GM19455 (cell line): ENCODE measurements around the gene RNF213.
"Not testable (repeated sequence)": the region's sequence is repeated elsewhere in the genome, so short reads cannot be mapped to it uniquely, and the experiment has no call there.

ENCODE experiments used
- ATAC-seq: cut with Tn5 transposase; IDR thresholded peaks from one replicate; pipeline ENCODE4 v1.9.1; 2021; ENCODE audit not compliant: unreplicated experiment

RNF213 gene

DNA sequence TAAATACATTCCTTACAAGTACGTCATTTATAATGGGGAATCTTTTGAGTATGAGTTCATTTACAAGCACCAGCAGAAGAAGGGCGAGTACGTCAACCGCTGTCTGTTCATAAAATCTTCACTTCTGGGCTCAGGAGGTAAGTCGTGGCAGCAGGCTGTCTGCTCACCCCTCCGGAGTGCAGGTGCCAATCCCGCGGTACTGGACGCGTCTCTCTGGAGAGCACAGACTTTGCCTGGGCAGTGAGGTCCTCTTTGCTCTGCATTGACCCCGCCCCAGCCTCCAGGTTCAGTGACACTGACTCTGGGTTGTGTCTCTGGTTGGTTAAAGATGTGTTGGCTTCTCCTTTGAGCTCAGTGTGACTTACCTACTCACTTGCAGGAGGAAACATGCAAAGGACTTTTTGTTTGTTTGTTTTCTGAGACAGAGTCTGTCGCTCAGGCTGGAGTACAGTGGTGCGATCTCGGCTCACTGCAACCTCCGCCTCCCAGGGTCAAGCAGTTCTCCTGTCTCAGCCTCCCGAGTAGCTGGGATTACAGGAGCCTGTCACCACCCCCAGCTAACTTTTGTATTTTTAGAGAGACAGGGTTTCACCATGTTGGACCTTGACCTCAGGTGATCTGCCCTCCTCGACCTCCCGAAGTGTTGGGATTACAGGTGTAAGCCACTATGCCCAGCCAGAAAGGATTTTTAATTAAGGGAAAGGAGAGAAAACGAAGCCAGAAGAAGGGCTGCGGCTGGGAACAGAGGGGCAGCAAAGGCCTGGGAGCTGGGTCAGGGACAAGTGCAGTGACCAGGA is 31.2 kb downstream of the RNF213 start:
- no peak for ATAC-seq

GRCh38 chr17:80292521-80292971 is 31.9 kb downstream of the RNF213 start:
- ATAC-seq = no peak

GRCh38 chr17:80294210-80294609 is 33.6 kb downstream of the RNF213 start:
- ATAC-seq = no peak

- no peak for ATAC-seq
Observed at GRCh38 chr17:80294653-80295052, 34.0 kb downstream of the RNF213 start.

GRCh38 chr17:80295146-80295545 is 34.5 kb downstream of the RNF213 start:
- no peak for ATAC-seq

- no peak for ATAC-seq
Observed at GRCh38 chr17:80295559-80295958, 34.9 kb downstream of the RNF213 start.

- ATAC-seq = no peak
Observed at GRCh38 chr17:80296221-80296620, 35.6 kb downstream of the RNF213 start.

- no peak for ATAC-seq
Observed at GRCh38 chr17:80297996-80298560, 37.4 kb downstream of the RNF213 start.

DNA sequence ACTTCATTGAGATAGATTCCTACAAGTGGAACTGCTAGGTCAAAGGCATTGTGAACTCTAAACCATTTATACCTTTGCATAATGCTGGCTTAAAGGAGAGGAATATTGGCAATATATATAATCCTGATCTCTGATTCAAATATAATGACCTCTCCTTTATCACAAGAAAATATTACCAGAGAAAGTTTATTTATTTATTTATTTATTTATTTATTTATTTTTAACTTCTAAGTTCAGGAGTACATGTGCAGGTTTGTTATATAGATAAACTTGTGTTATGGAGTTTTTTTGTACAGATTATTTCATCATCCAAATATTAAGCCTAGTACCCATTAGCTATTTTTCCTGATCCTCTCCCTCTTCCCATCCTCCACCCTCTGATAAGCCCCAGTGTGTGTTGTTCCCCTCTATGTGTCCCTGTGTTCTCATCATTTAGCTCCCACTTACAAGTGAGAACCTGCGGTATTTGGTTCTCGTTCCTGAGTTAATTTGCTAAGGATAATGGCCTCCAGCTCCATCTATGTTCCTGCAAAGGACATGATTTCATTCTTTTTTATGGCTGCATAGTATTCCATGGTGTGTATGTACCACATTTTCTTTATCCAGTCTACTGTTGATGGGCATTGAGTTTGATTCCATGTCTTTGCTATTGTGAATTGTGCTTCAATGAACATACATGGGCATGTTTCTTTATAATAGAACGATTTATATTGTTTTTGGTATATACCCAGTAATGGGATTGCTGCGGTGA is 38.9 kb downstream of the RNF213 start:
- not testable (repeated sequence) for ATAC-seq

DNA sequence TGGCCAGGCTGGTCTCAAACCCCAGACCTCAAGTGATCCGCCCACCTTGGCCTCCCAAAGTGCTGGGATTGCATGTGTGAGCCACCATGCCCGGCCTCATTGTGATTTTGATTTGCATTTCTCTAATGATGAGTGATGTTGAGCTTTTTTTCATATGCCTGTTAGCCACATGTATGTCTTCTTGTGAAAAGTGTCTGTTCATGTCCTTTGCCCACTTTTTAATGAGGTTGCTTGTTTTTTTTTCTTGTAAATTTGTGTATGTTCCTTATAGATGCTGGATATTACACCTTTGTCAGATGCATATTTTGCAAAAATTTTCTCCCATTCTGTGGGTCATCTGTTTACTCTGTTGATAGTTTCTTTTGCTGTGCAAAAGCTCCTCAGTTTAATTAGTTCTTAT is 40.1 kb downstream of the RNF213 start:
- not testable (repeated sequence) for ATAC-seq

GRCh38 chr17:80303824-80304223 is 43.2 kb downstream of the RNF213 start:
- ATAC-seq = no peak

GRCh38 chr17:80307994-80308691 is 47.5 kb downstream of the RNF213 start:
- no peak for ATAC-seq

- no peak for ATAC-seq
Observed at GRCh38 chr17:80308692-80309517, 48.3 kb downstream of the RNF213 start.

- ATAC-seq = no peak
Observed at GRCh38 chr17:80311216-80311827, 50.7 kb downstream of the RNF213 start.

DNA sequence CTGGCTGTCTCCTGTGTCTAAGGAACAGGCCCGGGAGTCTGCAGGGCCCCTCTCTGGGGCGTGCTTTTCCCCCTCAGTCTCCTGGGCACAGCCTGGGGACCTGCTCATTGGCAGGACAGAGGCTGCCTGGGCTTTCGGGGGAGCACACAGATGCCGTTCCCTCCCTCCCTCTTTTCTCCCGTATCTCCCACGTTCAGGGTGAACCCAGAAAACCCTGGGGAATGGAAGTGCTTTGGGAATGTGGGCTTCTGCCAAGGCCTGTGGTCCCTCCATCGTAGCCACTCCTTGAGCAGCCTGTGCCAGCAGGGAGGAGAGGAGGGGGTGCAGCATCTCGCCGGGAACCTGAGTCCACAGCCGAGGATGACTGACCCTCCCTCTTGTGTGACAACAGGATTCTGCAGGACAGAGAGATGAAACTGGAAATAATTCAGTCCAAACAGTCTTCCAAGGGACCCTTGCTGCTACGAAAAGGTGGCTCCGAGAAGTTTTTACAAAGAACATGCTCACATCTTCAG is 52.0 kb downstream of the RNF213 start:
- no peak for ATAC-seq

GRCh38 chr17:80313160-80313829 is 52.6 kb downstream of the RNF213 start:
- no peak for ATAC-seq

DNA sequence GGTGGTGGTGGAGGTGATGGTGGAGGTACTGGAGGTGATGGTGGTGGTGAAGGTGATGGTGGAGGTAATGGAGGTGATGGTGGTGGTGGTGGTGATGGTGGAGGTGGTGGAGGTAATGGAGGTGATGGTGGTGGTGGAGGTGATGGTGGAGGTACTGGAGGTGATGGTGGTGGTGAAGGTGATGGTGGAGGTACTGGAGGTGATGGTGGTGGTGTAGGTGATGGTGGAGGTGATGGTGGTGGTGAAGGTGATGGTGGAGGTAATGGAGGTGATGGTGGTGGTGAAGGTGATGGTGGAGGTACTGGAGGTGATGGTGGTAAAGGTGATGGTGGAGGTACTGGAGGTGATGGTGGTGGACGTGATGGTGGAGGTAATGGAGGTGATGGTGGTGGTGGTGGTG is 53.3 kb downstream of the RNF213 start:
- ATAC-seq = not testable (repeated sequence)

GRCh38 chr17:80315517-80316182 is 55.0 kb downstream of the RNF213 start:
- no peak for ATAC-seq

DNA sequence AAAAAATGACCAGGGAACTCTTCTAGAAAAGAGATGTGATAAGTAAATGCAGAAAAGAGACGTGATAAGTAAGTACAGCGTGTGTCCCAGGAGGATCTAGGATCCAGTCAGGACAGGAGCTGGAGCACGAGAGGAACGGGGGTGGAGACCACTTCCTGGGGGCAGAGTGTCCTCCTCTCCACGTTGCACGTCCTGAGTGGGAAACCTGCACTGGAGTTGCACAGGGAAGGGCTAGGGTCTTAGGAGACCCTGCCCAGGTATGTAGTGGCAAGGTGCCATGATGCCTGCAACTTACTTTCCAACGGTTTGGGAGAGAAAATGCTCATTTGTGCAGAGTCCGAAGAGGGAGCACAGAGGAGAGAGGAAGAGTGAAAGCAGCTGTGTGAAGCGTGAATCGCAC is 55.8 kb downstream of the RNF213 start:
- no peak for ATAC-seq
